GM12878 (cell line): Measurements from ENCODE around the gene THRB. TPM values are rescaled to one million over a fixed set of nuclear protein-coding genes. Genes with fewer than 3 reads are reported as not detected.

Experiments
- ATAC-seq: fragments of 200-7000 bp; cut with Tn5 transposase; 3 replicates; pipeline ENCODE4 v1.9.1; 2020; ENCODE audit warnings: mild to moderate bottlenecking, moderate library complexity
- BruUV-seq: library from RNA; stranded (reverse); fragments of 400-500 nt; replicated peaks from 2 replicates; lab custom pipeline; 2021; lab: Mats Ljungman, UMichigan
- CTCF ChIA-PET: fragments of 300-600 bp; sonication (Branson Sonifier 250); formaldehyde crosslinking; extraction: SDS; loops from one replicate; lab custom pipeline; 2021; ENCODE audit warnings: inconsistent platforms; lab: Yijun Ruan, JAX
- POLR2A ChIA-PET: fragments of 350-600 bp; formaldehyde crosslinking; extraction: SDS; loops from one replicate; lab custom pipeline; 2021; ENCODE audit warnings: inconsistent platforms; lab: Charles Lee
- RAD21 ChIA-PET: fragments of 300-600 bp; sonication (Branson Sonifier 250); formaldehyde crosslinking; loops from one replicate; lab custom pipeline; 2023; ENCODE audit warnings: antibody characterized with exemption; ENCODE audit not compliant: unreplicated experiment; lab: Charles Lee
- SMC1A ChIA-PET: fragments of 300-600 bp; sonication (Branson Sonifier 250); formaldehyde crosslinking; loops from one replicate; lab custom pipeline; 2023; ENCODE audit not compliant: unreplicated experiment, uncharacterized antibody; lab: Charles Lee
- DNase-seq: peaks from one replicate; pipeline ENCODE4 v3.0.0-alpha.2; 2011; ENCODE audit warnings: low read depth, low spot score
- FAIRE-seq: peaks from 3 replicates; lab custom pipeline; 2011; peaks lifted over from hg19 to GRCh38; lab: Jason Lieb, UNC
- H2AFZ ChIP-seq: 2 replicates; pipeline ENCODE4 v1.6.0; 2011; ENCODE audit warnings: low read depth, low read length, control low read depth; ENCODE audit not compliant: control insufficient read depth
- H3K27ac ChIP-seq: 2 replicates; pipeline ENCODE4 v1.5.1; 2011; ENCODE audit warnings: control low read depth; ENCODE audit not compliant: control insufficient read depth, insufficient read depth
- H3K27me3 ChIP-seq, 2 experiments: replicated peaks in 1 of 2; 2 replicates each; pipeline versions ENCODE4 v1.6.0 to v1.6.1; 2011; ENCODE audit warnings: low read length in 1 of 2; ENCODE audit not compliant: control insufficient read depth in 2 of 2, insufficient read depth in 2 of 2
- H3K36me3 ChIP-seq, 2 experiments: 2 replicates each; pipeline ENCODE4 v1.5.1; 2011; ENCODE audit warnings: low read length in 1 of 2; ENCODE audit not compliant: control insufficient read depth in 2 of 2, insufficient read depth in 2 of 2
- H3K4me1 ChIP-seq: 2 replicates; pipeline ENCODE4 v1.6.1; 2011; ENCODE audit warnings: mild to moderate bottlenecking, low read length, moderate library complexity, mixed read lengths; ENCODE audit not compliant: control insufficient read depth, insufficient read depth
- H3K4me2 ChIP-seq: 2 replicates; pipeline ENCODE4 v1.6.0; 2011; ENCODE audit warnings: control low read depth; ENCODE audit not compliant: control insufficient read depth, insufficient read depth
- H3K4me3 ChIP-seq: fragments of 200-600 bp; sonication (generic); 2 replicates; pipeline ENCODE4 v1.5.1; 2016
- H3K79me2 ChIP-seq: 2 replicates; pipeline ENCODE4 v1.6.0; 2011; ENCODE audit warnings: low read length; ENCODE audit not compliant: control insufficient read depth, insufficient read depth
- H3K9ac ChIP-seq: 2 replicates; pipeline ENCODE4 v1.8.0; 2011; ENCODE audit warnings: low read length, control low read depth, mixed read lengths; ENCODE audit not compliant: control insufficient read depth, insufficient read depth
- H3K9me3 ChIP-seq: replicated peaks from 3 replicates; pipeline ENCODE4 v1.5.1; 2011; ENCODE audit warnings: mild to moderate bottlenecking, low read length; ENCODE audit not compliant: control insufficient read depth, insufficient read depth
- H4K20me1 ChIP-seq: 2 replicates; pipeline ENCODE4 v1.6.0; 2011; ENCODE audit not compliant: control insufficient read depth, insufficient read depth
- ASH2L ChIP-seq: fragments of 300-600, 200-600 bp; sonication (generic); IDR thresholded peaks from 2 replicates; pipeline ENCODE4 v1.6.1; 2017; ENCODE audit warnings: low read depth, mild to moderate bottlenecking, borderline replicate concordance
- CEBPB ChIP-seq, 2 experiments: fragments of 150-350 bp in 1 of 2; IDR thresholded peaks; 2 replicates each; pipeline ENCODE4 v1.6.1; 2012 to 2014; ENCODE audit warnings: low read depth in 2 of 2, low read length in 2 of 2, borderline replicate concordance in 1 of 2, inconsistent platforms in 1 of 2
- CREB1 ChIP-seq: IDR thresholded peaks from 2 replicates; pipeline ENCODE4 v1.6.1; 2012; ENCODE audit warnings: low read depth, mild to moderate bottlenecking, inconsistent platforms
- PKNOX1 ChIP-seq: fragments of 450-650 bp; IDR thresholded peaks from 2 replicates; pipeline ENCODE4 v1.6.1; 2016; ENCODE audit warnings: mild to moderate bottlenecking
- PRDM15 ChIP-seq: fragments of 450-650 bp; formaldehyde crosslinking; IDR thresholded peaks from 2 replicates; pipeline ENCODE4 v1.4.0; 2020; ENCODE audit warnings: mild to moderate bottlenecking, moderate library complexity
- ZBTB4 ChIP-seq: fragments of 450-650 bp; formaldehyde crosslinking; IDR thresholded peaks from 2 replicates; pipeline ENCODE4 v1.4.0; 2022; ENCODE audit warnings: mild to moderate bottlenecking, moderate library complexity
- ZBTB40 ChIP-seq: fragments of 450-650 bp; IDR thresholded peaks from 2 replicates; pipeline ENCODE4 v1.6.1; 2016; ENCODE audit warnings: mild to moderate bottlenecking, moderate library complexity, borderline replicate concordance
- WGBS: methylation state at CpG from one replicate; pipeline ENCODE4 v1.1.6; 2016; ENCODE audit warnings: low lambda C conversion rate; ENCODE audit not compliant: insufficient replicate concordance, insufficient coverage; ENCODE audit errors: missing lambda C conversion rate; 5-methylcytosine and 5-hydroxymethylcytosine counted together
- in situ Hi-C: fragments of 300-500 bp; cut with MboI; formaldehyde crosslinking; loops from 9 replicates; pipeline ENCODE4 v1.14.3; 2018; ENCODE audit warnings: mixed read lengths
- intact Hi-C: fragments of 100-400 bp; cut with micrococcal nuclease; formaldehyde crosslinking; loops from one replicate; pipeline ENCODE4 v1.14.2; 2022; ENCODE audit not compliant: unreplicated experiment
- polyA plus RNA-seq, 11 experiments: library from polyadenylated mRNA; depleted of rRNA in 4 of 11; unstranded in 6 of 11; stranded (reverse) in 5 of 11; fragments of >200 nt; fragmentation: Nextera tagmentation in 4 of 11; fragmentation: Illumina TruSeq in 1 of 11; extraction: Ambion mirVana in 4 of 11; extraction: Trizol in 1 of 11; gene quantifications; 1 replicate in 1 of 11; 2 replicates in 10 of 11; pipeline versions ENCODE4 v1.2.1 to v1.2.3, GENCODE V29; 2011 to 2016; ENCODE audit warnings: inconsistent platforms in 2 of 11, missing spikeins in 2 of 11, low read depth in 1 of 11
- total RNA-seq, 4 experiments: library from RNA; depleted of rRNA in 3 of 4; stranded (reverse); fragments of >200 nt in 3 of 4; fragmentation: Illumina TruSeq in 1 of 4; extraction: Trizol in 1 of 4; gene quantifications; 2 replicates each; pipeline versions ENCODE4 v1.2.1 to v1.2.3, GENCODE V29; 2013 to 2021

The THRB gene
- total and polyA plus RNA-seq, 10 of the 15 experiments (the other 5 are each of a cell fraction or from before 2014, with no cell fraction given) = 0.05 TPM; not detected in 9

- no peak for TF ChIP-seq PRDM15
Measured at GRCh38 chr3:24185738-24186384, 308.8 kb downstream of the THRB start (continued).

- WGBS = 17% methylated on average over 5 of the region's 5 CpGs
- TF ChIP-seq ZBTB4 (CRISPR knock-in tag) (no peak), CREB1 (no peak), ZBTB40 (no peak), PKNOX1 (no peak), ASH2L (no peak), CEBPB (IDR thresholded peaks at IDR 0.05; ENCODE audit: borderline replicate concordance in 1 of 2, low read depth in 2 of 2, low read length in 2 of 2) (no peak)
Measured at GRCh38 chr3:24184528-24185176, 310.0 kb downstream of the THRB start.

More at GRCh38 chr3:24184528-24185176, 310.0 kb downstream of the THRB start:
- no TSS peak for BruUV-seq
- Histone ChIP-seq H3K4me1 (no peaks in the 10 kb centered on the region), H3K4me2 (no peak overlapping the region), H3K79me2 (no peaks in the 10 kb centered on the region), H4K20me1 (no peaks in the 10 kb centered on the region), H3K9me3 (no peaks in the 10 kb centered on the region), H3K4me3 (no peak overlapping the region), H3K27ac (no peak overlapping the region), H3K27me3 (no peaks in the 10 kb centered on the region; a peak in 1 of 4 replicates), H3K9ac (no peak overlapping the region), H3K36me3 (no peaks in the 10 kb centered on the region), H2AFZ (no peak overlapping the region)
- POLR2A ChIA-PET = no interaction called here
- RAD21 ChIA-PET = no interaction called here
- DNase-seq (no peak), FAIRE-seq (no peak), ATAC-seq (no peak)
- intact Hi-C loops = no loop called here
- CTCF ChIA-PET = interaction anchor here (1.4 to 1.7 kb wide), 2 partner anchors 40 to 351 kb away, joined by 3 to 6 read pairs; no protein-coding TSS in a partner anchor
- in situ Hi-C loops = no loop called here
- SMC1A ChIA-PET = no interaction called here
